HG03025 (cell line): ENCODE measurements around the gene SMYD3.
A peak's percentile ranks its signal among the peaks of the same experiment; 100 is the strongest.

Source experiments
- ATAC-seq: cut with Tn5 transposase; IDR thresholded peaks from one replicate; pipeline ENCODE4 v1.9.1; 2021; ENCODE audit warnings: mild to moderate bottlenecking, moderate library complexity; ENCODE audit not compliant: unreplicated experiment, low FRiP score

Gene SMYD3

GRCh38 chr1:246506674-246507481, at the start of gene SMYD3:
Gene SMYD3 (minus strand): TSS chr1:246507279.
- peak; percentile 91 for ATAC-seq

GRCh38 chr1:246554201-246554600, 47.1 kb upstream of the SMYD3 start:
- no peak for ATAC-seq

GRCh38 chr1:246552110-246552509, 45.0 kb upstream of the SMYD3 start:
- ATAC-seq, result no peak

GRCh38 chr1:246550402-246550801, 43.3 kb upstream of the SMYD3 start:
- no peak for ATAC-seq

GRCh38 chr1:246549665-246550064, 42.6 kb upstream of the SMYD3 start:
- no peak for ATAC-seq

- ATAC-seq, result no peak
Observed at GRCh38 chr1:246544001-246544400, 36.9 kb upstream of the SMYD3 start.

- ATAC-seq, result no peak
Observed at GRCh38 chr1:246540738-246541491, 33.8 kb upstream of the SMYD3 start.

- no peak for ATAC-seq
Observed at GRCh38 chr1:246537887-246538286, 30.8 kb upstream of the SMYD3 start.

- ATAC-seq, result no peak
Observed at GRCh38 chr1:246537441-246537840, 30.4 kb upstream of the SMYD3 start.

GRCh38 chr1:246534114-246534513, 27.0 kb upstream of the SMYD3 start:
- ATAC-seq, result no peak

- ATAC-seq, result no peak
Observed at GRCh38 chr1:246533371-246533905, 26.4 kb upstream of the SMYD3 start.

- no peak for ATAC-seq
Observed at GRCh38 chr1:246532519-246532918, 25.4 kb upstream of the SMYD3 start.

GRCh38 chr1:246530482-246530881, 23.4 kb upstream of the SMYD3 start:
- no peak for ATAC-seq

- no peak for ATAC-seq
Observed at GRCh38 chr1:246528933-246529731, 22.1 kb upstream of the SMYD3 start.

- ATAC-seq, result no peak
Observed at GRCh38 chr1:246527402-246528088, 20.5 kb upstream of the SMYD3 start.

- ATAC-seq, result no peak
Observed at GRCh38 chr1:246526915-246527314, 19.8 kb upstream of the SMYD3 start.

- no peak for ATAC-seq
Observed at GRCh38 chr1:246526380-246526779, 19.3 kb upstream of the SMYD3 start.

- ATAC-seq, result no peak
Observed at GRCh38 chr1:246519514-246519913, 12.4 kb upstream of the SMYD3 start.

- ATAC-seq, result no peak
Observed at GRCh38 chr1:246518456-246519205, 11.6 kb upstream of the SMYD3 start.
